Vagina (tissue), 2 donors: ENCODE data around the gene NSUN4. TPM values are rescaled to one million over a fixed set of nuclear protein-coding genes. Genes with fewer than 3 reads are reported as not detected.
A peak's percentile ranks its signal among the peaks of the same experiment; 100 is the strongest.

Source experiments
- DNase-seq, 2 donors: peaks; one replicate each; pipeline ENCODE4 v3.0.0-alpha.2; 2017; ENCODE audit errors: extremely low spot score in 2 of 2
- H3K27ac ChIP-seq: fragments of 200-600 bp; sonication (generic); one replicate; pipeline ENCODE4 v1.5.1; 2019
- H3K27me3 ChIP-seq: fragments of 200-600 bp; sonication (generic); one replicate; pipeline ENCODE4 v1.5.1; 2019
- H3K36me3 ChIP-seq, 2 donors: fragments of 200-600 bp; sonication (generic); one replicate each; pipeline ENCODE4 v1.5.1; 2017 to 2019
- H3K4me1 ChIP-seq: fragments of 200-600 bp; sonication (generic); one replicate; pipeline ENCODE4 v1.5.1; 2019
- H3K4me3 ChIP-seq, 2 donors: fragments of 200-600 bp; sonication (generic); 1 replicate in 1 of 2; 2 replicates in 1 of 2; pipeline ENCODE4 v1.5.1; 2016 to 2019
- H3K9me3 ChIP-seq: fragments of 200-600 bp; sonication (generic); one replicate; pipeline ENCODE4 v1.5.1; 2019
- POLR2A ChIP-seq, 2 donors: fragments of 450-650 bp; IDR thresholded peaks; one replicate each; pipeline ENCODE4 v1.6.1; 2017; ENCODE audit warnings: antibody characterized with exemption in 2 of 2, mild to moderate bottlenecking in 2 of 2, moderate library complexity in 2 of 2
- POLR2AphosphoS5 ChIP-seq, 2 donors: sonication (generic); formaldehyde crosslinking; IDR thresholded peaks; one replicate each; pipeline ENCODE4 v1.9.0; 2017; ENCODE audit warnings: antibody characterized with exemption in 2 of 2, mild to moderate bottlenecking in 2 of 2, low read depth in 1 of 2; ENCODE audit not compliant: insufficient read depth in 1 of 2
- intact Hi-C: fragments of 100-400 bp; cut with DNase I; formaldehyde crosslinking; loops from one replicate; pipeline ENCODE4 v1.15.1; 2023
- total RNA-seq: library from RNA; depleted of rRNA; stranded (reverse); fragments of >200 nt; gene quantifications from one replicate; pipeline ENCODE4 v1.2.3, GENCODE V29; 2016
- TF ChIP-seq, protein P1 (sequence below), 3 experiments: fragments of 450-650 bp in 2 of 3; fragments of 200-600 bp in 1 of 3; sonication (generic) in 1 of 3; IDR thresholded peaks; one replicate each; pipeline ENCODE4 v1.5.1; 2017 to 2019; ENCODE audit warnings: antibody characterized with exemption in 3 of 3, mild to moderate bottlenecking in 2 of 3, moderate library complexity in 2 of 3

The NSUN4 gene
- total RNA-seq, 1 donor from 2014 or later, result 21.4 TPM

DNA sequence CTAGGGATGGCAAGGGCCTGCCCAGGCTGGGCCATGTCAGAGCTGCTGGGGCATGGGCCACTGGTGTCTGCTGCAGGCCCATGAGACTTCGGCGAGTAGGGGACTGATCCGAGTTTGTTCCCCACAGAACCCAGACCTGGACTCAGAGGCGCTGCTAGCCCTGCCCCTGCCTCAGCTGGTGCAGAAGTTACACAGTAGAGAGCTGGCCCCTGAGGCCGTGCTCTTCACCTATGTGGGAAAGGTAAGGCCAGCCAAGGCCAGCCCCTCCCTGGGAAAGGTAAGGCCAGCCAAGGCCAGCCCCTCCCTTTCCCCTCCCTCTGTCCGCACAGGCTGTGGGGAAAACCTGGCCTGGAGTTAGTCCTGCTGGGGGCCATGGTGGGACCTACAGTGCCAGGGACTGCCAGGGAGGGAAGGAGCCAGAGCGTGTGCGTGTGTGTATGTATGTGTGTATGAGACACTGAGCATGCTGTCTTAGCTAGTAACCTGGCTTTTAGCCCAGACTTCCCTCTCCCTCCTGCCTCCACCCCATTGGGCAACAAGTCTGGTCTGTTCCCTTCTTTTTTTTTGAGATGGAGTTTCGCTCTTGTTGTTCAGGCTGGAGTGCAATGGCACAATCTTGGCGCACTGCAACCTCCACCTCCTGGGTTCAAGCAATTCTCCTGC lies 61.5 kb downstream of the NSUN4 start:
- Histone ChIP-seq H3K4me3 (no peak overlapping the region), H3K9me3 (no peaks in the 10 kb centered on the region), H3K27me3 (no peaks in the 10 kb centered on the region), H3K27ac (peak overlapping the region; percentile 20), H3K36me3 (no peaks in the 10 kb centered on the region), H3K4me1 (peaks cover 26% of the 10 kb centered on the region)
- intact Hi-C loops, result loop anchor here (10.0 kb wide), 1 partner anchor 323 kb away; no protein-coding TSS in a partner anchor
- TF ChIP-seq, protein P1, sequence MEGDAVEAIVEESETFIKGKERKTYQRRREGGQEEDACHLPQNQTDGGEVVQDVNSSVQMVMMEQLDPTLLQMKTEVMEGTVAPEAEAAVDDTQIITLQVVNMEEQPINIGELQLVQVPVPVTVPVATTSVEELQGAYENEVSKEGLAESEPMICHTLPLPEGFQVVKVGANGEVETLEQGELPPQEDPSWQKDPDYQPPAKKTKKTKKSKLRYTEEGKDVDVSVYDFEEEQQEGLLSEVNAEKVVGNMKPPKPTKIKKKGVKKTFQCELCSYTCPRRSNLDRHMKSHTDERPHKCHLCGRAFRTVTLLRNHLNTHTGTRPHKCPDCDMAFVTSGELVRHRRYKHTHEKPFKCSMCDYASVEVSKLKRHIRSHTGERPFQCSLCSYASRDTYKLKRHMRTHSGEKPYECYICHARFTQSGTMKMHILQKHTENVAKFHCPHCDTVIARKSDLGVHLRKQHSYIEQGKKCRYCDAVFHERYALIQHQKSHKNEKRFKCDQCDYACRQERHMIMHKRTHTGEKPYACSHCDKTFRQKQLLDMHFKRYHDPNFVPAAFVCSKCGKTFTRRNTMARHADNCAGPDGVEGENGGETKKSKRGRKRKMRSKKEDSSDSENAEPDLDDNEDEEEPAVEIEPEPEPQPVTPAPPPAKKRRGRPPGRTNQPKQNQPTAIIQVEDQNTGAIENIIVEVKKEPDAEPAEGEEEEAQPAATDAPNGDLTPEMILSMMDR (IDR thresholded peaks at IDR 0.05), result no peak
- TF ChIP-seq POLR2A (IDR thresholded peaks at IDR 0.05) (no peak), POLR2AphosphoS5 (IDR thresholded peaks at IDR 0.05; ENCODE audit: insufficient read depth in 1 of 2, low read depth in 1 of 2) (peak; percentile 48 to 59)
- no peak for DNase-seq

DNA sequence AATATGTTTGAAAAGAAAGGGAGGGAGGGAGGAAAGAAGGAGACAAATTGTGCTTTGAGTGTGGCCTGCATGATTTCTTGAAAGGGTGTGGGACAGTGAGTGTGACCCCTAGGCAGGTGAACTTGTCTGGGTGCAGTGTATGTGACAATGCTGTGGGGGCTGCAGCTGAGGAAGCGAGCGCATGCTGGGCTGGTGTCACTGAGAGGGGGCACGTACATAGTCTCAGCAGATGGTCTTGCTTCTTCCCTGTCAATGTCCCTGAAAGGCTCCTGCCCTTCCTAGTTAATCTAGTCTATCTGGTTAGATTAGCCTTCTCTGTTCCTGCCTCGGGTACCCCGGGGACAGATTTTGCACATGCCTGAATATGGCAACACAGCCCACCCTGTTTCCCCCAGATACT lies 63.3 kb downstream of the NSUN4 start:
- H3K27ac ChIP-seq, result no peak overlapping the region
- peaks cover 0 to 6% of the 10 kb centered on the region in 2 donors for H3K36me3 ChIP-seq
- TF ChIP-seq, protein P1 (IDR thresholded peaks at IDR 0.05), result no peak
- TF ChIP-seq POLR2A (IDR thresholded peaks at IDR 0.05) (no peak), POLR2AphosphoS5 (IDR thresholded peaks at IDR 0.05; ENCODE audit: insufficient read depth in 1 of 2, low read depth in 1 of 2) (no peak)
- no peaks in the 10 kb centered on the region for H3K9me3 ChIP-seq
- DNase-seq, result no peak
- H3K4me1 ChIP-seq, result peaks cover 26% of the 10 kb centered on the region
- no peak overlapping the region for H3K4me3 ChIP-seq
- no peaks in the 10 kb centered on the region for H3K27me3 ChIP-seq
- intact Hi-C loops, result loop anchor here (10.0 kb wide), 1 partner anchor 321 kb away; no protein-coding TSS in a partner anchor

DNA sequence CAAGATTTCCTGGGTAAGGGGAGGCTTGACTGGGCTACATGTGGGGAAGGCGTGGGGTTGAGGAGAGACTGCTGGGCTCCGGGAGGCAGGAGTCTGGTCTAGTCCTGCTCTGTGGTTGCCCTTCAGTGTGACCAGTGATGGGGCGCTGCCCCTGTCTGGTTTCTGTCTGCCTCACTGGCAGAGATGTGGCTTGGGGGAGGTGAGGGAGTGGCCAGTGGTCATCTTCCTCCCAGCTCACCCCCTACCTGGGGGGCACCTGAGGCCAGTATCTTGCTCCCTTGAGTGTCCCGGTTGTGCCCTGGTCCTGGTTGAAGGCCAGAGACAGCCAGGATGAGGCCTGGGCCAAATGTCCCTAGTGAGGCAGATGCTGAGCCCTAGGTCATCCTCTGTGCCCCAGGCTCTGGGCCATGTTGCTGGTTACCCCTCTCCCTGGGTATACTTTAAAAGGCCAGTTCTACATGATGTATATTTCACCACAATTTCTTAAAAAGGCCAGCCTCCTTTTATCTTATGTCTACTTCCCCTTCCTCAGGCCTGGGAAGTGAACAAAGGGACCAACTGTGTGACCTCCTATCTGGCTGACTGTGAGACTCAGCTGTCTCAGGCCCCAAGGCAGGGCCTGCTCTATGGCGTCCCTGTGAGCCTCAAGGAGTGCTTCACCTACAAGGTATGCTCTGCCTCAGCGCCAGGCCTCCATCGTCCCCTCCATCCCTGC lies 64.0 kb downstream of the NSUN4 start:
- TF ChIP-seq, protein P1 (IDR thresholded peaks at IDR 0.05), result no peak
- TF ChIP-seq POLR2A (IDR thresholded peaks at IDR 0.05) (no peak), POLR2AphosphoS5 (IDR thresholded peaks at IDR 0.05; ENCODE audit: insufficient read depth in 1 of 2, low read depth in 1 of 2) (no peak)

DNA sequence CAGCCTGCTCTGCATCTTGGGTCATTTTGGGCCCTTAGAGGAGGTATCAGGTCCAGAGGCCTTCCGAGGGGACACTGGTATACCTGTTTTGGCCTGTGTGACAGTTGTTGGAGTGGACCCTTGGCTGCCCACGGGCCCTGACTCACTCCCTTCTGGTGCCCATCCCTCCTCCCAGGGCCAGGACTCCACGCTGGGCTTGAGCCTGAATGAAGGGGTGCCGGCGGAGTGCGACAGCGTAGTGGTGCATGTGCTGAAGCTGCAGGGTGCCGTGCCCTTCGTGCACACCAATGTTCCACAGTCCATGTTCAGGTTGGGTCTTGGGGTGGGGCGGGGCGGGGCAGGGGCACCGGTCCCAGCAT lies 64.6 kb downstream of the NSUN4 start:
- no peak overlapping the region for H3K4me3 ChIP-seq
- DNase-seq, result no peak
- no peak overlapping the region for H3K27ac ChIP-seq
- intact Hi-C loops, result loop anchor here (5.0 to 10.0 kb wide), 2 partner anchors 122 to 320 kb away; no protein-coding TSS in a partner anchor
- H3K27me3 ChIP-seq, result no peaks in the 10 kb centered on the region
- H3K9me3 ChIP-seq, result no peaks in the 10 kb centered on the region
- no peak for TF ChIP-seq POLR2AphosphoS5 (IDR thresholded peaks at IDR 0.05; ENCODE audit: insufficient read depth in 1 of 2, low read depth in 1 of 2)
- H3K4me1 ChIP-seq, result peaks cover 26% of the 10 kb centered on the region
- peaks cover 0 to 8% of the 10 kb centered on the region in 2 donors for H3K36me3 ChIP-seq

More for the DNA sequence above, 64.0 kb downstream of the NSUN4 start:
- H3K4me3 ChIP-seq, result no peak overlapping the region
- intact Hi-C loops, result loop anchor here (5.0 to 10.0 kb wide), 2 partner anchors 123 to 320 kb away; no protein-coding TSS in a partner anchor
- H3K9me3 ChIP-seq, result no peaks in the 10 kb centered on the region
- peaks cover 0 to 8% of the 10 kb centered on the region in 2 donors for H3K36me3 ChIP-seq
- H3K27ac ChIP-seq, result no peak overlapping the region
- no peaks in the 10 kb centered on the region for H3K27me3 ChIP-seq
- peak in 1 of 2 donors; percentile 80 for DNase-seq
- peaks cover 26% of the 10 kb centered on the region for H3K4me1 ChIP-seq

DNA sequence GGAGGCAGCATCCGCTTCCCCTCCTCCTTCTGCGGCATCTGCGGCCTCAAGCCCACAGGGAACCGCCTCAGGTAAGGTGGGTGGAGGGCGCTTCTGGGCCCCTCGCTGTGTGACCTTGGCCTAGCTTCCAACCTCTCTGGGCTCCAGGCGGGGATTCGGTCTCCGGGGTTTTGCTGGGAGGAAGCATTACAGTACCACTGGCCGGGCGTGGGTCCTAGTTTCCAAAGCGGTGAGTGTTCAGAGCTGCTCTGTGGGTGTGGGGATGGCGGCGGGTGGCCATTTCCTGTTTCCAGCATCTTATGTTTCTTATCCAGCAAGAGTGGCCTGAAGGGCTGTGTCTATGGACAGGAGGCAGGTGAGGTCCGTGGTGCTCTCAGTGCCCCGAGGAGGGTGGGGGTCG lies 65.1 kb downstream of the NSUN4 start:
- intact Hi-C loops, result loop anchor here (5.0 to 10.0 kb wide), 2 partner anchors 122 to 319 kb away; no protein-coding TSS in a partner anchor
- peaks cover 0 to 8% of the 10 kb centered on the region in 2 donors for H3K36me3 ChIP-seq
- TF ChIP-seq, protein P1 (IDR thresholded peaks at IDR 0.05), result no peak
- no peak for TF ChIP-seq POLR2A (IDR thresholded peaks at IDR 0.05)
- no peak for TF ChIP-seq POLR2AphosphoS5 (IDR thresholded peaks at IDR 0.05; ENCODE audit: insufficient read depth in 1 of 2, low read depth in 1 of 2)
- no peak overlapping the region for H3K27ac ChIP-seq
- H3K9me3 ChIP-seq, result no peaks in the 10 kb centered on the region
- H3K27me3 ChIP-seq, result no peaks in the 10 kb centered on the region
- DNase-seq, result no peak
- no peak overlapping the region for H3K4me3 ChIP-seq
- H3K4me1 ChIP-seq, result peaks cover 26% of the 10 kb centered on the region
